GM23338 (cell line): Measurements from ENCODE around the gene MPPED1. TPM values are rescaled to one million over a fixed set of nuclear protein-coding genes. Genes with fewer than 3 reads are reported as not detected.

Source experiments
- ATAC-seq: fragments of 200-7000 bp; cut with Tn5 transposase; 3 replicates; pipeline ENCODE4 v1.9.1; 2020
- DNase-seq: peaks from one replicate; pipeline ENCODE4 v3.0.0-alpha.2; 2015; ENCODE audit warnings: low spot score
- H2AFZ ChIP-seq: fragments of 200-600 bp; sonication (generic); 2 replicates; pipeline ENCODE4 v1.8.0; 2016; ENCODE audit warnings: antibody characterized with exemption, mild to moderate bottlenecking, moderate library complexity
- H3F3A ChIP-seq: fragments of 200-600 bp; sonication (generic); replicated peaks from 2 replicates; pipeline ENCODE4 v1.8.0; 2017; ENCODE audit warnings: antibody characterized with exemption, mixed run types, low read depth
- H3K27ac ChIP-seq: fragments of 200-600 bp; sonication (generic); 2 replicates; pipeline ENCODE4 v1.6.1; 2016; ENCODE audit warnings: low read depth
- H3K27me3 ChIP-seq: fragments of 200-600 bp; sonication (generic); 2 replicates; pipeline ENCODE4 v1.8.0; 2016; ENCODE audit warnings: mild to moderate bottlenecking, mixed run types, moderate library complexity; ENCODE audit not compliant: insufficient read depth
- H3K36me3 ChIP-seq: fragments of 200-600 bp; sonication (generic); 2 replicates; pipeline ENCODE4 v1.8.0; 2016; ENCODE audit warnings: mild to moderate bottlenecking; ENCODE audit not compliant: insufficient read depth
- H3K4me1 ChIP-seq: fragments of 200-600 bp; sonication (generic); 2 replicates; pipeline ENCODE4 v1.8.0; 2016; ENCODE audit warnings: mild to moderate bottlenecking, moderate library complexity; ENCODE audit not compliant: insufficient read depth
- H3K4me2 ChIP-seq: fragments of 200-600 bp; sonication (generic); 2 replicates; pipeline ENCODE4 v1.7.1; 2017; ENCODE audit warnings: mixed run types
- H3K4me3 ChIP-seq: fragments of 200-600 bp; sonication (generic); 2 replicates; pipeline ENCODE4 v1.6.1; 2016; ENCODE audit warnings: mixed run types
- H3K79me2 ChIP-seq: fragments of 200-600 bp; sonication (generic); replicated peaks from 2 replicates; pipeline ENCODE4 v1.8.0; 2017; ENCODE audit warnings: mild to moderate bottlenecking; ENCODE audit not compliant: insufficient read depth
- H3K9me2 ChIP-seq: fragments of 200-600 bp; sonication (generic); 2 replicates; pipeline ENCODE4 v1.8.0; 2017; ENCODE audit not compliant: insufficient read depth
- H4K20me1 ChIP-seq: fragments of 200-600 bp; sonication (generic); replicated peaks from 2 replicates; pipeline ENCODE4 v1.8.0; 2017; ENCODE audit warnings: mild to moderate bottlenecking; ENCODE audit not compliant: insufficient read depth
- H3K27ac Mint-ChIP-seq: 2 replicates; pipeline ENCODE4 v1.8.0; 2020; ENCODE audit warnings: inconsistent platforms, mild to moderate bottlenecking, moderate library complexity, mixed read lengths
- H3K27me3 Mint-ChIP-seq: 3 replicates; pipeline ENCODE4 v1.8.0; 2022; ENCODE audit warnings: low read depth, mild to moderate bottlenecking, moderate library complexity, mixed read lengths, inconsistent platforms; ENCODE audit not compliant: insufficient read depth, poor library complexity
- H3K36me3 Mint-ChIP-seq: 3 replicates; pipeline ENCODE4 v1.8.0; 2021; ENCODE audit warnings: low read depth, mild to moderate bottlenecking, inconsistent platforms, moderate library complexity, mixed read lengths
- H3K4me1 Mint-ChIP-seq: 3 replicates; pipeline ENCODE4 v1.8.0; 2020; ENCODE audit warnings: mild to moderate bottlenecking, inconsistent platforms, mixed read lengths
- H3K4me3 Mint-ChIP-seq: 3 replicates; pipeline ENCODE4 v1.8.0; 2021; ENCODE audit warnings: moderate library complexity, mild to moderate bottlenecking, inconsistent platforms, mixed read lengths
- H3K9me3 Mint-ChIP-seq: 3 replicates; pipeline ENCODE4 v1.8.0; 2020; ENCODE audit warnings: moderate library complexity, mild to moderate bottlenecking, inconsistent platforms, mixed read lengths
- CREB1 ChIP-seq: fragments of 250-450 bp; sonication (Bioruptor Pico); IDR thresholded peaks from 2 replicates; pipeline ENCODE4 v1.5.0; 2020; ENCODE audit warnings: low read depth, mild to moderate bottlenecking, moderate library complexity
- EZH2phosphoT487 ChIP-seq: fragments of 200-600 bp; sonication (generic); IDR thresholded peaks from one replicate; pipeline ENCODE4 v1.8.1; 2018; ENCODE audit warnings: antibody characterized with exemption; ENCODE audit not compliant: unreplicated experiment
- JUNB ChIP-seq: IDR thresholded peaks from one replicate; pipeline ENCODE4 v1.6.1; 2016; ENCODE audit warnings: antibody characterized with exemption; ENCODE audit not compliant: unreplicated experiment
- NANOG ChIP-seq: IDR thresholded peaks from 2 replicates; pipeline ENCODE4 v1.6.1; 2016; ENCODE audit warnings: antibody characterized with exemption, borderline replicate concordance
- STAT1 ChIP-seq: IDR thresholded peaks from one replicate; pipeline ENCODE4 v1.6.1; 2016; ENCODE audit warnings: antibody characterized with exemption; ENCODE audit not compliant: unreplicated experiment
- ZNF114 ChIP-seq: fragments of 250-450 bp; sonication (Bioruptor Pico); IDR thresholded peaks from 2 replicates; pipeline ENCODE4 v1.5.0; 2020; ENCODE audit warnings: mild to moderate bottlenecking, moderate library complexity
- ZNF331 ChIP-seq: fragments of 250-450 bp; sonication (Bioruptor Pico); IDR thresholded peaks from 2 replicates; pipeline ENCODE4 v1.5.0; 2020; ENCODE audit warnings: low read depth, mild to moderate bottlenecking, moderate library complexity
- polyA plus RNA-seq: library from polyadenylated mRNA; unstranded; fragments of >200 nt; fragmentation: Nextera tagmentation; extraction: Ambion mirVana; gene quantifications from 2 replicates; pipeline ENCODE4 v1.2.1, GENCODE V29; 2016
- total RNA-seq: library from RNA; depleted of rRNA; stranded (reverse); fragments of >200 nt; shearing (Covaris generic); gene quantifications from 2 replicates; pipeline ENCODE4 v1.2.3, GENCODE V29; 2014
- TF ChIP-seq, protein P1 (sequence below): IDR thresholded peaks from one replicate; pipeline ENCODE4 v1.6.1; 2018; ENCODE audit warnings: antibody characterized with exemption; ENCODE audit not compliant: unreplicated experiment
- TF ChIP-seq, protein P2 (sequence below): IDR thresholded peaks from 2 replicates; pipeline ENCODE4 v1.6.1; 2016; ENCODE audit warnings: antibody characterized with exemption
- TF ChIP-seq, protein P3 (sequence below), 2 experiments: fragments of 200-600 bp in 1 of 2; sonication (generic) in 1 of 2; conservative IDR thresholded peaks; 2 replicates each; pipeline versions ENCODE4 v1.5.1 to v1.6.1; 2016 to 2017; ENCODE audit warnings: antibody characterized with exemption in 2 of 2, low read depth in 2 of 2, mild to moderate bottlenecking in 2 of 2, moderate library complexity in 1 of 2

The MPPED1 gene
- total and polyA plus RNA-seq, 2 experiments from 2014 or later, result 0.56 TPM; not detected in 1

DNA sequence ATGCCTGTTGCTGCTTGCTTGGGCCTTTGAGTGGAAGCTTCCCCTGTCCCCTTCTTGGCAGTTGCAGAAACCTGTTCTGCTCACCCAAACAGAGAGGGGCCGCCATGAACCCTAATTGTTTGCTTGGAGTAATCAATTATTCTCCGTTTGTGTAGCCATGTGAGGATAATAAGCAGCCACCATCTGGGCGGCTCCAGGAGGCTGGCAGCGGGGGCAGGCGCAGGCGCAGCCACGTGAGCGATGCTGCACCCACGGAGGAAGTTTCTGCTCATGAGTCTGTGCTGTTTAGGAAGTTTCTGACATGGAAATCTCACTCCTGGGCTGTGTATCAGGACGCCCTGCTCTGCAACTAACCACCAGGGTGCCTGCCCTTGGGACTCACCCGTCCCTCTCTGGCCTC is 90.1 kb downstream of the MPPED1 start:
- Histone ChIP-seq H3K27me3 (no peaks in the 10 kb centered on the region), H3K27ac (no peak overlapping the region), H3K4me3 (no peak overlapping the region), H2AFZ (peak overlapping the region; percentile 69; the same call in 1 of the 2 replicates), H3K4me1 (no peaks in the 10 kb centered on the region), H4K20me1 (no peaks in the 10 kb centered on the region), H3K4me2 (no peak overlapping the region), H3K36me3 (no peaks in the 10 kb centered on the region), H3K9me2 (peaks cover 15% of the 10 kb centered on the region; the same call in 1 of the 2 replicates), H3F3A (no peaks in the 10 kb centered on the region), H3K79me2 (no peaks in the 10 kb centered on the region)
- no peak for DNase-seq
- H3K36me3 Mint-ChIP-seq, result peaks cover 5% of the 10 kb centered on the region; the same call in 2 of the 3 replicates
- H3K27ac Mint-ChIP-seq, result no peak overlapping the region
- no peaks in the 10 kb centered on the region for H3K27me3 Mint-ChIP-seq
- no peak overlapping the region for H3K4me3 Mint-ChIP-seq
- TF ChIP-seq, protein P1, sequence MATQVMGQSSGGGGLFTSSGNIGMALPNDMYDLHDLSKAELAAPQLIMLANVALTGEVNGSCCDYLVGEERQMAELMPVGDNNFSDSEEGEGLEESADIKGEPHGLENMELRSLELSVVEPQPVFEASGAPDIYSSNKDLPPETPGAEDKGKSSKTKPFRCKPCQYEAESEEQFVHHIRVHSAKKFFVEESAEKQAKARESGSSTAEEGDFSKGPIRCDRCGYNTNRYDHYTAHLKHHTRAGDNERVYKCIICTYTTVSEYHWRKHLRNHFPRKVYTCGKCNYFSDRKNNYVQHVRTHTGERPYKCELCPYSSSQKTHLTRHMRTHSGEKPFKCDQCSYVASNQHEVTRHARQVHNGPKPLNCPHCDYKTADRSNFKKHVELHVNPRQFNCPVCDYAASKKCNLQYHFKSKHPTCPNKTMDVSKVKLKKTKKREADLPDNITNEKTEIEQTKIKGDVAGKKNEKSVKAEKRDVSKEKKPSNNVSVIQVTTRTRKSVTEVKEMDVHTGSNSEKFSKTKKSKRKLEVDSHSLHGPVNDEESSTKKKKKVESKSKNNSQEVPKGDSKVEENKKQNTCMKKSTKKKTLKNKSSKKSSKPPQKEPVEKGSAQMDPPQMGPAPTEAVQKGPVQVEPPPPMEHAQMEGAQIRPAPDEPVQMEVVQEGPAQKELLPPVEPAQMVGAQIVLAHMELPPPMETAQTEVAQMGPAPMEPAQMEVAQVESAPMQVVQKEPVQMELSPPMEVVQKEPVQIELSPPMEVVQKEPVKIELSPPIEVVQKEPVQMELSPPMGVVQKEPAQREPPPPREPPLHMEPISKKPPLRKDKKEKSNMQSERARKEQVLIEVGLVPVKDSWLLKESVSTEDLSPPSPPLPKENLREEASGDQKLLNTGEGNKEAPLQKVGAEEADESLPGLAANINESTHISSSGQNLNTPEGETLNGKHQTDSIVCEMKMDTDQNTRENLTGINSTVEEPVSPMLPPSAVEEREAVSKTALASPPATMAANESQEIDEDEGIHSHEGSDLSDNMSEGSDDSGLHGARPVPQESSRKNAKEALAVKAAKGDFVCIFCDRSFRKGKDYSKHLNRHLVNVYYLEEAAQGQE, result no peak
- TF ChIP-seq ZNF331 (no peak), JUNB (no peak)
- no peak for ATAC-seq
- H3K9me3 Mint-ChIP-seq, result peaks cover 23% of the 10 kb centered on the region
- H3K4me1 Mint-ChIP-seq, result no peaks in the 10 kb centered on the region

DNA sequence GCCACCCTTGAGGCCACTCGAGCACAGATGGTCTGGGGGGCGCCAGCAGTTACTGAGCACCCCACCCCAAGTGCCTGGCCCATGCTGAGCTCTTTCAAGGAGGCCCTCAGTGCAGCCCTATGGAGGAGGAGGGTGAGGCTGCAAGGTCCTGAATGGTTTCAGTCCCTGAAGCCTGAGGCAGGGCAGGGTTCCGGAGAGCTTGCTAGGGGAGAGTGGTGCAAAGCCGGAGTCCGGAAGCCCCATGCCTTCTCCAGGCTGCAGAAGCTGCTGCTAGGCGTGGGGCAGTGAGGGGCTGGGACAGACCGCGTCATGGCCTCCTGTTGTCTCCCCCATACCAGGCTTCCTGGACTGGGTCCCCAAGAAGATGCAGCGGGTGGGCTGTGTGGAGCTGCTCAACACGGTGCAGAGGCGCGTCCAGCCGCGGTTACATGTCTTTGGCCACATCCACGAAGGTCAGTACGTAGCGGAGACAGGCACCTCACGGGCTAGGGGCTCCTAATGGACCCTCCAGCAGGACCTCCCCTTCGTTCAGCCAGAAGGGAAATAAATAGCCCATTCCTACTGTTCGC is 90.6 kb downstream of the MPPED1 start:
- no peaks in the 10 kb centered on the region for H3K27me3 Mint-ChIP-seq
- no peak overlapping the region for H3K27ac Mint-ChIP-seq
- Histone ChIP-seq H4K20me1 (no peaks in the 10 kb centered on the region), H3K36me3 (no peaks in the 10 kb centered on the region), H3K27ac (no peak overlapping the region), H3K27me3 (no peaks in the 10 kb centered on the region), H2AFZ (no peak overlapping the region; the same call in 1 of the 2 replicates), H3K79me2 (no peaks in the 10 kb centered on the region), H3F3A (no peaks in the 10 kb centered on the region), H3K9me2 (peaks cover 15% of the 10 kb centered on the region; the same call in 1 of the 2 replicates), H3K4me2 (no peak overlapping the region), H3K4me1 (no peaks in the 10 kb centered on the region), H3K4me3 (no peak overlapping the region)
- ATAC-seq, result no peak
- H3K9me3 Mint-ChIP-seq, result peaks cover 18% of the 10 kb centered on the region
- DNase-seq, result no peak
- no peaks in the 10 kb centered on the region for H3K4me1 Mint-ChIP-seq
- H3K4me3 Mint-ChIP-seq, result no peak overlapping the region
- peaks cover under 1% of the 10 kb centered on the region; the same call in 1 of the 3 replicates for H3K36me3 Mint-ChIP-seq
- TF ChIP-seq ZNF331, result no peak
- no peak for TF ChIP-seq CREB1 (CRISPR knock-in tag)
- TF ChIP-seq ZNF114, result no peak
- TF ChIP-seq STAT1, result no peak
- TF ChIP-seq NANOG, result no peak
- no peak for TF ChIP-seq JUNB
- TF ChIP-seq, protein P2, sequence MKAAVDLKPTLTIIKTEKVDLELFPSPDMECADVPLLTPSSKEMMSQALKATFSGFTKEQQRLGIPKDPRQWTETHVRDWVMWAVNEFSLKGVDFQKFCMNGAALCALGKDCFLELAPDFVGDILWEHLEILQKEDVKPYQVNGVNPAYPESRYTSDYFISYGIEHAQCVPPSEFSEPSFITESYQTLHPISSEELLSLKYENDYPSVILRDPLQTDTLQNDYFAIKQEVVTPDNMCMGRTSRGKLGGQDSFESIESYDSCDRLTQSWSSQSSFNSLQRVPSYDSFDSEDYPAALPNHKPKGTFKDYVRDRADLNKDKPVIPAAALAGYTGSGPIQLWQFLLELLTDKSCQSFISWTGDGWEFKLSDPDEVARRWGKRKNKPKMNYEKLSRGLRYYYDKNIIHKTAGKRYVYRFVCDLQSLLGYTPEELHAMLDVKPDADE, result no peak
- TF ChIP-seq EZH2phosphoT487, result no peak
- TF ChIP-seq, protein P3, sequence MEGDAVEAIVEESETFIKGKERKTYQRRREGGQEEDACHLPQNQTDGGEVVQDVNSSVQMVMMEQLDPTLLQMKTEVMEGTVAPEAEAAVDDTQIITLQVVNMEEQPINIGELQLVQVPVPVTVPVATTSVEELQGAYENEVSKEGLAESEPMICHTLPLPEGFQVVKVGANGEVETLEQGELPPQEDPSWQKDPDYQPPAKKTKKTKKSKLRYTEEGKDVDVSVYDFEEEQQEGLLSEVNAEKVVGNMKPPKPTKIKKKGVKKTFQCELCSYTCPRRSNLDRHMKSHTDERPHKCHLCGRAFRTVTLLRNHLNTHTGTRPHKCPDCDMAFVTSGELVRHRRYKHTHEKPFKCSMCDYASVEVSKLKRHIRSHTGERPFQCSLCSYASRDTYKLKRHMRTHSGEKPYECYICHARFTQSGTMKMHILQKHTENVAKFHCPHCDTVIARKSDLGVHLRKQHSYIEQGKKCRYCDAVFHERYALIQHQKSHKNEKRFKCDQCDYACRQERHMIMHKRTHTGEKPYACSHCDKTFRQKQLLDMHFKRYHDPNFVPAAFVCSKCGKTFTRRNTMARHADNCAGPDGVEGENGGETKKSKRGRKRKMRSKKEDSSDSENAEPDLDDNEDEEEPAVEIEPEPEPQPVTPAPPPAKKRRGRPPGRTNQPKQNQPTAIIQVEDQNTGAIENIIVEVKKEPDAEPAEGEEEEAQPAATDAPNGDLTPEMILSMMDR (conservative IDR thresholded peaks at IDR 0.05; ENCODE audit: low read depth in 2 of 2), result no peak
